ENCODE data around the gene ANKRD11.
"Not testable (repeated sequence)": the region's sequence is repeated elsewhere in the genome, so short reads cannot be mapped to it uniquely, and the experiment has no call there.

Gene ANKRD11

DNA sequence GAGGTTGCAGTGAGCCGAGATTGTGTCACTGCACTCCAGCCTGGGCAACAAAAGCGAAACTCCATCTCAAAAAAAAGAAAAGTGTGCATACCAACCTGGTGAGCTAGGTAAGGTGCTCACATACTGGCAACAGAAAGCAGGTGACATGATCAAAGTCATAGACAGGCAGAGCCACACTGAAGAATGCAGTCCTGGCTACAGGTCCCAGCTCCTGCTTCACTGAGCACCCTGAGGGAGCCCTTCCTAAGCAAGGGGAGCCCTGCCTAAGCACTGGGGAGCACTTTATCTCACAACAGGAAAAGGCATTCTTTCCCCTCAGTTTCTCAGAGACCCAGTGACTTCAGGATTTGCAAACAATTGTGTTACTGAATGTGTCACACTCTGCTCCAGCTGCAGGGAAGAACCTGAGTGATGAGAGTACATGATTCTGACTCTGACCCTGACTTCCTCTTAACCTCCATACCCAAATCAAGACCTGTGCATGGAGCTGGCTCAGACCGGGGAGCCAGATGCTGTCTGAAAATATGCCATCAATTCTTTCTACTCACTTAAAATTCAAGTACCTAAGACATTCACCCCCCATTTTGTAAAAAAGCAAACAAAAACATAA lies 40.5 kb downstream of the ANKRD11 start:
- no peak for DNase-seq

DNA sequence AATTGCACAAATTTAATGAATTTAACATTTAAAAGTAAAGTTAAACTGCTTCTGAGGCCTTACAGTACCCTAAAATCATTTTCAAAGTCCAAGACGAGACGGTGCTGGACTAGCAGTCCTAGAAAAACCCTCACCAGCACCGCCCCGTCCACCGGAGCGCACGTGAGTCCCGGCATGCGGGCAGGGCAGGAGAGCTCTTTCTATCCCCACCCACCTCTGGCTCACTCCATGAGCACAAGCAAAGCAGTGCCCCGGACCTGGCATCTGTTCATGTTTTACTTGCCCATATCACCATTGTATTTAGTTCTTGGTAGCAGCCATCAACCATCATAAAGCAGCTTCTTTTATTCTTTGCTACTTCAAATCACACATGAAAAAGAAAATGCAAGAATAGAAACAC lies 41.7 kb downstream of the ANKRD11 start:
- no peak for DNase-seq

DNA sequence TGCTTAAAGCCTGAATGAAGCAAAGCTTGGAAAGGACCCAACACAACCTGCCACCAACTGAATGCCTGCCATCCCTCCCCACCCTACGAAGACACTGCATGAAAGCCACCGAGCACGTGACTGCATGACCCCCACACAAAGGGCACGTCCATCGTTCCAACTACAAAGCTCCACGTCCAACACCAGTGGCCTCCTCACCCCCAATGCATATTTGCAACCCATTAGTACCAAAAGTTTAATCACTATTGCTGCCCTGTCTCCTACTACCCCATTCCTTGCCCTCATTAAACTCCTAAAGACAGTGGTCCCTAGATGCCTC lies 43.4 kb downstream of the ANKRD11 start:
- DNase-seq = no peak

DNA sequence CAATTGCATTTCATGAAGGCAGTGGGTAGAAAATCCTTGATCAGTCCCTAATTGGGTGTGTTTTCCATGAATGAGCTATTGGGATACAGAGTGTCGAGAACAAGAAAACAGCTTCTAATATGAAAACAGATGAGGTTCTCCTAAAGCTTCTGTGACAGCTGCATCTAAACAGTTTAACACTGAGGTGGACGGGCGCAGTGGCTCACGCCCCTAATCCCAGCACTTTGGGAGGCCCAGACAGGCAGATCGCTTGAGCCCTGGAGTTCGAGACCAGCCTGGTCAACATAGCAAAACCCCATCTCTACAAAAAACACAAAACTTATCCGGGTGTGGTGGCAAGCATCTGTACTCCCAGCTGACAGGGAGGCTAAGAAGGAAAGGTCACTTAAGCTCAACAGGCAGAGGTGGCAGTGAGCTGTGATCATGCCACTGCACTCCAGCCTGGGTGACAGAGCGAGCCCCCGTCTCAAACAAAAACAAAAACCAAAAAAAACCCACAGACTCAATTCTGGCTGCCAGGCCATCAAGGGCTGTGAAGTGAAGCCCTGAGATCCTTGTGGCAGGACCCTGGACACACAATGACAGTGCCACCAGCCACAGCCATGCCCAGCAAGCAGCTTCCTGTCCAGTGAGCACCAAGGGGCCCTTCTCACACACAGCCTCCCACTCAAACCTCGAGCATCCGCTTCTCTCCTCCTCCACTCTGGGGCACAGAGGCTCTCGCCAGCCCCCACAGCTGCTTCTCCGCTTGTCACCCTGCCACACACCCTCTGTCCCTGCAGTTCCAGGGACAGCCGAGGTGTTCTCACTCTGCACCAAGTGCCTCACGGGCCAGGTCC lies 44.0 kb downstream of the ANKRD11 start:
- DNase-seq = no peak

DNA sequence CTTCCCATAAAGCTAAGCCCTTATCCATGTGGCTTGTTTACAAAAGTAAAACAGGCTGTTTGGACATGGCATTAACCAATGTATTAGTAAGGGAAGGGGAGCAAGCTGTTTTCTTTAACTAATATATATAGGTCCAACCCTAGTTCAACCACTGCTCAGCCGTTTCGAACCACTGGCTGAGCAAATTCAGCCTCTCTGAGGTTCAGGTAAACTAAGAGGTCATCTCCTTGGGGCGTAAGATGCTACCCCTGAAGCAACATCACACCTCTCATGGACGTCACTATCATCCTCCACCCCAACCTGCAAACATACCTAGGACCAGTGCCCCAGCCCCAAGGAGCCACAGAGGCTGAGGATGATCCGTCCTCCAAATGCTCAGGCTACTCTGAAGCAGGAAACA lies 45.2 kb downstream of the ANKRD11 start:
- DNase-seq = no peak

DNA sequence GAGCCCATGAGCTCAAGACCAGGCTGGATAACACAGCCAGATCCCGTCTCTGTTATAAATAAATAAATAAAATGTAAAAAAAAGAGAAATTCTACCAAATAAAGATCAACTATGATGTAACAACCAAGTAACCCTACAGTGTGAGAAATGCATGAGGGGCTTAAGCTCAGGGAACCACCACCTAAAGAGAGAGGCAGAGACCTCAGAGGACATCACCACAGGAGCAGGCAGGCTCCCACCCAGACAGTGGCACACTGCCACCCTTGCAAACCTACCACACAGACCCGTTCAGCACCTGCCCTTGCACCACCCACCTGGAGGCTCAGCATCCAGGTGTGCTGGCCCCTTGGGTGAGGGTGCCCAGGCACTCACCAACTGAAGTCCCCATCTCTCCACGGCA lies 45.6 kb downstream of the ANKRD11 start:
- DNase-seq = no peak

DNA sequence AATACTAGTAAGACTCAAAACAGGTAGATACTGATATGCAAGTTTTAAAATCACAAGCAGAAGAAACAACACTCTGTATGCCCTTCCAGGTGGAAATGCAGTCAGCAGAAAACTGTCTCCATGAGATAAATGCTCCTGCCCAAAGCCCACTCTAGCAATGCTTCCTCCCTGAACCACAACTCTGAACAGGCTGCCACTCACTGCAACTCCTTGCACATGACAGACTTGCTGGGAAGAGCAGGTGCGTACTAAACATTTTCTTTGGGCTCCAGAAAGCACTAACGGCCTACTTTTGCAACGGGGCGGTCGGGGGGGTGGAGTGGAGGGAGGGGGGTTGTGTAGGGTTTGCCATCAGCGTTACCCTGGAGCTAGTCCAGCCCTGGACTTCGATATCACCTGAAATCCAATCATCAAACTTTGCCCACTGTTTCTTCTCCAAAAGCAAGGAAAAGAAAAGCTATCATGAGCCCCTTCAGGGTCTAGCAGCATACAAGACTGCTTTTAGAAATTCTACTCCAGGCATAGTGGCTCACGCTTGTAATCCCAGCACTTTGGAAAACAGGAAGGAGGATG lies 46.1 kb downstream of the ANKRD11 start:
- DNase-seq = no peak

DNA sequence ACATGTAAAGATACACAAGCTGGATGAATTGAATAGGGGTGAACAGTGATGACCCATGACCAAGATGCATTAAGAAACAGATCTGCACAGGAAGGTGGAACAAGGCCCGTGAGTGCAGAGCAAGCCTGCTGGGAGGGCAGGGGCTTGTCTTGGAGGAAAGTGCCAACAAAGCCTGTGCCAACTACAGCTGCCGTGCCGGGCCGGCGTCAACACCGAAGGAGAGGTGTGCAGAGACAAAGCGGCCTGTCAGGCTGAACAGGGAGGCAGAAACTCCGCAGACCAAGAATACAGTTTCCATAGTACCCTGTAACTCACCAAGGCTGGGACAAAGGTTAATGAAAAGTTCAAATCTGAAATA lies 46.7 kb downstream of the ANKRD11 start:
- peak; percentile 79 for DNase-seq

DNA sequence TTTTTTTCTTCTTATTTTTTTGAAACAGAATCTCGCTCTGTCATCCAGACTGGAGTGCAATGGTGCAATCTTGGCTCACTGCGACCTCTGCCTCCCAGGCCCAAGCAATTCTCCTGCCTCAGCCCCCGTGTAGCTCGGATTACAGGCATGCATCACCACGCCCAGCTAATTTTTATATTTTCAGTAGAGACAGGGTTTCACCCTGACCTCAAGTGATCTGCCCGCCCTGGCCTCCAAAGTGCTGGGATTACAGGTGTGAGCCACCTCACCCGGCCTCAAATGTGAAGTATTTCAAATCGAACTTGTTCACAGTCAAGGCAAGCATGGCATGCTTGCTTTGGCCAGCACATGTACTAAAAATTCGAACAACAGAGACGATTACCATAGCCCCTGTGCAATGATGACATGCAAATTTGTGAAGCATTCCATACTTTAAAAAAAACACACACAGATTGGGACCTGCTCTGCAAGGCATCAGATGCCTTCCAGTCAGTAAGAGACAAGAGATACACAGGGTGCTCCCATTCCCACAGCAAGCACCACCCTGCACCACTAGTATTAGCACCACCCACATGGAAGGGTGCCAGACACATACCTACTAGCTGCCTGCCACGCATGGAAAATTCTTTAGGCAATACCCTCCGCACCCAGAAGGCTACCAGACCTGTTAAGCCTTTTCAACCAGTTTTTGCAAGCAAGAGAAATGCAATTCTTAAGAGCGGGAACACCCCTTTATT lies 47.2 kb downstream of the ANKRD11 start:
- peak; percentile 79 for DNase-seq

DNA sequence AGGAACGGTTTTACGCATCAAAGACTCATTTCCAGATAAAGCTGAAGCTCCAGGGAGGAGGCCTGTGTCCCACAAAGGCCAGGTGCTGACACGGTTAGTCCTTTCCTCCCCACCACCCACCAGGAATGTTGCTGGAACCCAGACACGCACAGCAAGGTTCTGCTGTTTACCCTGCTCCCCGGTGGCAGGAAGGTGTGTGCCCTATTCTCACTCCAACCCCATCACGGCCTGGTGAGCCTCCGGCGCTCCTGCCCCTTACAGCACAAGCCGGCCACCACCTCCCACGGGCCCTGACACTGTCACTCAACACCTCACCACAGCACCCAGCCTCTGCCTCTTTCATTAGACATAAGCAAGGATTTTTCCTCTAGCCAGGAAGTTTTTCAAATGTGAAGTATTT lies 47.8 kb downstream of the ANKRD11 start:
- DNase-seq = peak; percentile 11

DNA sequence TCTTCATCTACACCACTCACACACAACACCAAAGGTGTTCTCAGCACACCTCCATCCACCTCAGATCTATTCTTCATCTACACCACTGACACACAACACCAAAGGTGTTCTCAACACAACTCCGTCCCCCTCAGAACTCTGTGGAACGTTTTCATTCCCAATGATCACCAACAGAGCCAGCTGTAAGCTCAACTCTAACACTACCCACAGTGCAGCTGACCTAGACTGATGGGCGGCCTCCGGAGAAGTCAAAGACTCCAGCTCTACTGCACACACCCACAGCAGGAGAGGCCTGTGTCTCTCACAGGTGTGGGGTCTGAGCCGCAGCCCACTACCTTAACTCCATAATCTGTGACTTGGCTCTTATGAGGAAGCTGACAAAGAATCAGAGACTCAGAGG lies 50.7 kb downstream of the ANKRD11 start:
- DNase-seq = no peak

DNA sequence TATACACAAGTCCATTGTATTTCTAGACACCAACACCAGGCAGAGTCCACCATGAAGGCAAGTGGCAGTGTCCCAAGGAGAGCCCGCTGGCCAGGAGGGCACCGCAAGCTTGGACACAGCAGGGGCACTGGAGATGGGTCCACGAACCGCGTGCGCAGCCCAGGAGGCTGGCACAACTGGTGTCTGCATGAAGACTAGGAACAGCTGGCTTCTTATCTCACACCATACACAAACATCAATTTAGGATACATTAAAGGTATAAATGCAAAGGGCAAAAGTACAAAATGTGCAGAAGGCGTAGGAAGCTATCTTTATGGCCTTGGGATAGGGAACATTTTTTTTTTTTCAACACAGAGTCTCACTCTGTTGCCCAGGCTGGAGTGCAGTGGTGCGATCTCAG lies 52.4 kb downstream of the ANKRD11 start:
- no peak for DNase-seq

DNA sequence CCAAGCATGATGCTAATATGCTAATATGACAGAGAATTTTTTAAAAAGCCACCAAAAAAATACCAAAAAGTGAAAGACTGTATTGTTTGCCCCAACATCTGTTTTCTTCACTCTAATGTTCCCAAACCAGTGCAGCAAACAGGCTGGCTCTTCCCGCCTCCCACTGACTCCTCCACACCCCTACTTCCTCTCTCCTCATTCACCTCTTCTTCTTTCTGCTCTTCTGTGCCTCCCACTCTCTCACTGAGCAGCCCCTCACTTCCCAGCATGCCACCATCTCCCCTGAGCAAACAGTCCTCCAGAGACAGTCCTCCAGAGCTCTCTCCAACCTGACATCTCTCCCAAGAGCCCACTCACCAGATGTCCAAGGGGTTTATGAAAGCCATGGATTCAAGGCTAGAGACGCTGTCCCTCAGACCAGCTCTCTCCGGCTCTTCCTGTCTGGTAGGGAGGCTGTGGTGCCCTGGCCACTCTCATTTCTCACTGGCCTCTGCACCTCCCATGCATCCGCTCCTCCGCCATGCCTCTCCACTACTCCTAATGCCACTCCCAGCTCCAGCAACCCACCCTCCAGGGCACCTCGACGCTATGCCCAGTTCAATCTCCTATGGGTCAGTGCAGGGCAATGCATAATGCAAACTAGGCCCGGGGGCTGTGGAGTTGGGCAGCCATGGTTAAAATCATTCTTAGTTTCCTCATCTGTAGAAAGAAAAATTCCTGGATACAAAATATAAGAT lies 52.9 kb downstream of the ANKRD11 start:
- no peak for DNase-seq

DNA sequence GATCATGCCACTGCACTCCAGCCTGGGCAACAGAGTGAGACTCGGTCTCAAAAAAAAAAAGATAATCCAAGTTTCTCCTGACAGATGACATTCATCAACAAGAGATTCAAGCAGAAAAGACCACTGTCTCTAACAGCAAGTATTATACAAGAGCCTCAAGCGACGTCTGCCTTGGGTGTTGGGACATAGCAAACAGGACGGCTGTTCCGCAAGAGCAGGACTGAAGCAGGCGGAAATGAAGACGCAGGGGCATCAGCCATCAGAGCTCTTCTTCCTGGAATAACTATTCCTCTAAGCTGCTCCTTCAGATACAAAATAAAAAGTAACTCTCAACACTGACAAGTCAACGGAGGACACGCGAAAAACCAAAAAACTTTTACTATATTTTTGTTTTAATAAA lies 54.0 kb downstream of the ANKRD11 start:
- no peak for DNase-seq

DNA sequence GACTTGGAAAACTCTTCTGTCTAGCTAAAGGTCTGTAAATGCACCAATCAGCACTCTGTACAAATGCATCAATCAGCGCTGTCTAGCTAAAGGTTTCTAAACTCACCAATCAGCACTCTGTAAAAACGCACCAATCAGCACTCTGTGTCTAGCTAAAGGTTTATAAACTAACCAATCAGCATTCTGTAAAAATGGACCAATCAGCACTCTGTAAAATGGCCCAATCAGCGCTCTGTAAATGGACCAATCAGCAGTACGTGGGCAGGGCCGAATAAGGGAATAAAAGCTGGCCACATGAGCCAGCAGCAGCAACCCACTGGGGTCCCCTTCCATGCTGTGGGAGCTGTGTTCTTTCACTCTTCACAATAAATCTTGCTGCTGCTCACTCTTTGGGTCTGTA lies 55.3 kb downstream of the ANKRD11 start:
- not testable (repeated sequence) for DNase-seq

DNA sequence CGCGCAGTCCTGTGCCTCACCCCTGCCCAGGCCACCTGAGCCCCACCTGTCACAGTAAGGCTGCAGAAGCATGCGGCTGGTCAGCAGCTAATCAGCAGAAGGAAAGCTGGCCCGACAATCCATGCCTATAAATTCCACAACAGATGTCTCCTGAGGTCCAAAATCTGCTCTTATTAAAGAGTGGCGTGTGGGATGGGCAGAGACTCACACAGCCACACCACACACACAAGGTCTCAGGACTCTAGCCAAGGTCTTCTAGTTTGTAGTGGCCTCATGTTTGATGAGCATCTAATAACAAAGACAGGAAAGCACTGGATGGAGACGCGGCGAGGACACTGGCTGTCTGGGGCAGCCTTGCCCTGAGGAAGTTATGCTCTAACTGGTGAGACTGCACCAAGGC lies 55.9 kb downstream of the ANKRD11 start:
- DNase-seq = no peak

DNA sequence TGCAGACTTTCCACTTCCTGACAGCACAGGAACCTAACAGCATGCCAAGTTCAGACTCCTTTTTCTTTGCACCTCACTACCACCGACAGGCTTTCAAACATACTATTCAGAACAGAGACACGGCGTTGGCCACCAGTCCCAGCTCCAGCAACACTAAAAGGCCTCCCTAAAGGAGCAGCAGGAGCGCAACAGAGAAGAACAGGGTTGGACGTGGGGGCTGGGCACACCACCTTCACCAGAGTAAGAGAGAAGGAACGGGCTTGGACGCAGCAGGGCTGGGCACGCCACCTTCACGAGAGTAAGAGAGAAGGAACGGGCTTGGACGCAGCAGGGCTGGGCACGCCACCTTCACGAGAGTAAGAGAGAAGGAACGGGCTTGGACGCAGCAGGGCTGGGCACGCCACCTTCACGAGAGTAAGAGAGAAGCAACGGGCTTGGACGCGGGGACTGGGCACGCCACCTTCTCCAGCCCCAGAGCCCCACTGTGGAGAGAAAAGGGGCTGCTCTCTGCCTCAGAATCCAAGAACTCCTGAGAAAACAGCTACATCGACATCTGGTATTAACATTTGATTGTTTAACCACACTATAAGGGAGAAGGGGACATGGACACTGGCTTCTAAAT lies 56.9 kb downstream of the ANKRD11 start:
- not testable (repeated sequence) for DNase-seq

DNA sequence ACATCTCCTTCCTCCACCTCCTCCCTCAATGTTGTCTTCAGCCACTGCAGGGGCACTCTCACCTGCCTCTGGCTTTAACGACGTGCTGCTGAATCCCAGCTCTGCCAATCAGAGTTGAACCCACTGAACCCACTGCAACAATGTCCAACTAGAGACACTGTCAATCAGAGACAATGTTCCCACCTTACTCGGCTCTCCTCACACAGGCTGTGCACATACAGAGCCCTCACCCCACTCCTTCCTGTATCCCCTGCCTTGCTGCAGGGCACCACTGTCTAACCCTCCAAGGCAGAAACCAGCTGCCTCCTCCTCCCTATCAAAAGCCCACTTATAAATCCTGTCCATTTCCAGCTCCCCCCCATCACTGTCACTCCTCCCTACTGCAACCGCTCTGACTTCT lies 58.7 kb downstream of the ANKRD11 start:
- no peak for DNase-seq

DNA sequence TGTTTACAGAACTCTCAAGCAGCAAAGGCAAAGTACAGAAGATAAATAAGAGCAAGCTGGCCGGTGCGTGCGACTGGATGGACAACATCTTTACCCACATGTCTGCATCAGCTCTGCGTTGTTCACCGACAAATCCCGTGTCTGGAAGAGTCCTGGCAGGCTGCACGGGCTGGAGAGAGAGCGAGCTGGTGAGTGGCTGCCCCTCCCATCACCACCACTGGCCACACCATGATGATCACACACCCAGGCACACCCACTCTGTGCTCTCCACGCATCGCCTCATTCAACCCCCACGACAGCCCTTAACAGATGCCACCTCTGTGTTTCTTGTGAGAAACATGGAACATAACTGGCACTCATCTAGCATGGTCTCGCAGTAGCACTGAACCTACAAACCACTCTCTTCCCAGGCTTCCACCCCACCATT lies 59.2 kb downstream of the ANKRD11 start:
- no peak for DNase-seq

DNA sequence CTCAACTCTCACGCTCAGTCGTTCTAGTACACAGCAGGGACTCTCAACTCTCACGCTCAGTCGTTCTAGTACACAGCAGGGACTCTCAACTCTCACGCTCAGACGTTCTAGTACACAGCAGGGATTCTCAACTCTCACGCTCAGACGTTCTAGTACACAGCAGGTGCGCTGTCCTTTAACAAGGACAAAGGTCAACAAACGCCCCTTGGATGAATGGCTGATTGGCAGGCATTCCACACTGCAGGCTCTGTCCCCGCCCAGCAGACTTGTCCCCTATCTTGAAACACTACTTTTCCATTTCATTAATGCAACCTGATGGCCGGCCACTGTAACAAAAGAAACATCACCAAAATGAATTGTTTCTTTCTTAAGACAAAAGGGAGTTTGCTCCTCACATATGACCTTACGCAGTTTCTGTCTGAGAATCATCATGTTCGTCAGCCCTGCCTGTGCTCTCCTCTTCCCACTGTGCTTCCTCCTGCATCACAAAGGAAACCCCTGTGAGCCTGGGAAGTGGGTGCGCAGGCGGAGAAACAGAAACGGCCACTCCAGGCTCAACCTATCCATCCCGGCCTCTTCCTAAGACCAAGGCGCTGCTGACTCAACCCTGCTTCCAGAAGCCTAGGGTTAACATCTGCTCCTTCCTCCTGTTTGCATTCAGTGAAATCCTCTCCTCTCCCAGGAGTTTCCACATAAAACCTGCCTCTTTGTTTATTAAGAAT lies 59.8 kb downstream of the ANKRD11 start:
- no peak for DNase-seq

DNA sequence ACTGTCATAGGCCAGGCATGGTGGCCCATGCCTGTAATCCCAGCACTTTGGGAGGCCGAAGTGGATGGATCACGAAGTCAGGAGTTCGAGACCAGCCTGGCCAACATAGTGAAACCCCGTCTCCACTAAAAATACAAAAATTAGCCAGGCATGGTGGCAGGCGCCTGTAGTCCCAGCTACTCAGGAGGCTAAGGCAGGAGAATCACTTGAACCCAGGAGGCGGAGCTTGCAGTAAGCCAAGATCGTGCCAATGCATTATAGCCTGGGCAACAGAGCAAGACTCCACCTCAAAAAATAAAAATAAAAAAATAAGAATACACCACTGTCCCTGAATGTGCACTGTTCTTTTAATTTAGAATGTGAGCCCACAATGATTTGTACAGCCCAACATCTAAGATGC lies 61.8 kb downstream of the ANKRD11 start:
- DNase-seq = not testable (repeated sequence)

Measured in NCI-H69 (cell line).